ENCODE data around the gene TMED10.

Gene TMED10

DNA sequence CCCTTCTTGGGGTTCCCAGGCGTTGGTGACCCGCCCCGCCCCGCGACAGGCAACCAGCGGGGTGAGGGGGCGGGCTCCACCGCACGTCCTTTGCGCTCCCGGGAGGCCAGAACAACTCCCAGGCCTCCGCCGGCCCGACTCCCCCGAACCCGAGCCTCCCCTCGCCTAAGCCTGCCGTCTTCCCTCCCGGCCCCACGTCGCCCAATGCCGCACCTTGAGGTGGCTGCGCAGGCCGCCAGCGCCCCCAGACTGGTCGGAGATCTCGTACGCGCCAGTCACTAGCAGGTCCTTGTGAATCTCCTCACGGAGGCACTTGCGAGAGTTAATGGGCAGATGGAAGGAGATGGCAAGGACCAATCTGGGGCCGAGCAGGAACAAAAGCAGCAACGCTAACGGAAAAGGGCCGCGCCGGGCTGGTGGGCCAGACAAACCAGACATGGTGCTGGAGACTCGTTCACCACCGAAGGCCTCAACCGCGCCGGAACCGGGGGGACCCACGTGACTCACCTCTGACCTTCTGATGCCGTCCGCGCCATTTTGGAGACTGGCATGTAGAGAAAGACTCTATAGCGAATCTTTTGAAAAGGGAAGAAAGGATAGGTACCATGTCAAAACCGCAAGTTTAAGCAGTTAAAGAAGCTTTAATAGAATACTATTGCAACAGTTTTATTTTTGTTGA is at the start of gene TMED10:
TSS of gene TMED10 (minus strand) at position 471 of the 679 bp plus-strand sequence. CDS start at position 438, 33 bp downstream.
- DNase-seq (ENCODE audit: low read depth), result peak; percentile 88

DNA sequence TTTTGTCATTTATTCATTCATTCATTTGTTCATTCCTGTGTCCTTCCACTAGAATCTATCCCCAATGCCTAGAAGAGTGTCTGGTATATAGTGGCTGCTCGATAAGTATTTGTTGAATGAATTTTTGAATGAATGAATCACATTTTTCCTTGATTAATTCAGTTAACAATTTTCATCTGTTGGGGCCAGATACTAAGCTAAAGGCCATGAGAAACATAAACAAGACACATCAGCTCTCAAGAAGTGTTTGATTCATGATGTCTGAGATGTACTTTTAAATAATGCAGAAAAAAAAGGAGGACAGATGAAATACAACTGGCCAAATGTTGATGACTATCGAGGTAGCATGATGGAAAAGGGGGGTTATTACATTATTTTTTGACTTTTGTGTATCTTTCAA is 48.1 kb upstream of the TMED10 start:
- DNase-seq (ENCODE audit: low read depth), result no peak

DNA sequence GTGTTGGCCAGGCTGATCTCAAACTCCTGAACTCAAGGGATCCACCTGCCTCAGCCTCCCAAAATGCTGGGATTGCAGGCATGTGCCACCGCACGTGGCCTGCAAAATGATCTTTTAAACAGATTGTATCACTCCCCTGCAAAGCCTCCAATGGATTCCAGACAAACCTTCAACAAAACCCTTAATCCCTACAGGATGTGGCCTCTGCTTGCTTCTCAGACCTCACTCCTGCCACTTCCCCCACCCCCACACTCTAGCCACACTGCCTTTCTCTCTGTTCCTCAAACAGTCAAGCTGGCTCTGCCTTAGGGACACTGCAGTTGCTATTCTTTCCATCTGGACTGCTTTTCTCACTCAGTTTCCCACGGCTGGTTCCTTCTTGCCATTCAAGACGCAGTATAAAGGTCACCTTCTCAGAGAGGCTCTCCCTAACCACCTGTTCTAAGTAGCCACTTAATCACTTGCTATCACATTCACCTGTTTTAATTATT is 47.3 kb upstream of the TMED10 start:
- no peak for DNase-seq (ENCODE audit: low read depth)

DNA sequence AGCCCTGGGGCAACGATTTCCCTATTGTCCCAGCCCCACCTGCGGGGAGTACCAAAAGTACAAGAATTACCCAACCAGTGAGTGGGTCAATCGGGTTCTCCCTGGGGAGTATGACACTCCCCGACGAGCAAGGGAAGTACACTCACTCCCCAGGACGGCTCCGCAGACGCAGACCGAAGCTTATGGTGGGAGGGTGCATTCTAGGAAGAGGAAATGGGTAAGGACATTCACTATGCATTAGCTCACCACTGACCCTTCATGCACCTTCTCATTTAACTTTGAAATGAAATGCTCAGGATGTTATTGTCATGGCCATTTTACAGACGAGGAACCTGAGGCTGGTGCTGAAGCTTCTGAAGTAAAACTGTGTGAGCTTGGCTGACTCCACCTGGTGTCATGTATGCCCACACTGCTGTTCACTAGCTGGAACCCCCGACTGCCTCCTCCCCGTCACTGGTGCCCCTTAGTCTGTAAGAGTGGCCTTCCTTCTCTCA is 45.8 kb upstream of the TMED10 start:
- DNase-seq (ENCODE audit: low read depth), result no peak

DNA sequence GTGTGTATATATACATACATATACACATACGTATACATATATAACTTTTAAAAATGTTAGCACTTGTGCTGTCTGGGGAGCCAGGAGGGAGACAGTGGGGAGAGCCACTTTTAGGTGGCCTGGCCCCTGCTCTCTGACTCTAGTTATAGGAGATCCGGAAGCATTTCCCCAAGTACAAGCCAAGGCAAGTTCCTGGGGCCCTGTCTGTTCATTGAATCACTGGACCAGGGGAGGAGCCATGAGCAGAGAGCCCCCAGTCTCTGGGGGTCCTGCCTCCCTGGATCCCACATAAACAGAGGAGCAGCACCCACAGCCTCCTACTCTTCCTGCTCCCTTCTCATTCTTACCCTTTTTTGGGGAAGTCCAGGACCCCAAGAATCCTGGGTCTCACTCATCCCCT is 45.4 kb upstream of the TMED10 start:
- DNase-seq (ENCODE audit: low read depth), result no peak

DNA sequence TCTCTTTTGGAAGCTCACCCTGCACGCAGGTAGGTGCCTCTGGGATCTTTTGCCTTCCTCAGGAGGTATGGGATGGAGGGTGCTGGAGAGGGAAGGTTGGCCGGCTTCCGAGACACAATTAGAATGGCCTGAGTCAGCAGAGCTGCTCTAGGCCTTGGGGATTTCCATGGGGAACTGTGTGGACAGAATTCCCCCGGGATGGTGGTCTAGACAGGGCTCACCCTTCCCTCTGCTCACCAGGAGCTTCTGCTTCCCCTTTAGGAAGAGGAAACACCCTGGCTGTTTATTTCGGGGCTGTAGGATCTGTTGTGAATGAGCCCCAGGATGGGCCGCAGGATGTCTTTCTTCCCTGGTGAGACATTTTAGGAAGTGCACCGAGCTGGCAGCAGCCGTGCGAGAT is 43.7 kb upstream of the TMED10 start:
- no peak for DNase-seq (ENCODE audit: low read depth)

DNA sequence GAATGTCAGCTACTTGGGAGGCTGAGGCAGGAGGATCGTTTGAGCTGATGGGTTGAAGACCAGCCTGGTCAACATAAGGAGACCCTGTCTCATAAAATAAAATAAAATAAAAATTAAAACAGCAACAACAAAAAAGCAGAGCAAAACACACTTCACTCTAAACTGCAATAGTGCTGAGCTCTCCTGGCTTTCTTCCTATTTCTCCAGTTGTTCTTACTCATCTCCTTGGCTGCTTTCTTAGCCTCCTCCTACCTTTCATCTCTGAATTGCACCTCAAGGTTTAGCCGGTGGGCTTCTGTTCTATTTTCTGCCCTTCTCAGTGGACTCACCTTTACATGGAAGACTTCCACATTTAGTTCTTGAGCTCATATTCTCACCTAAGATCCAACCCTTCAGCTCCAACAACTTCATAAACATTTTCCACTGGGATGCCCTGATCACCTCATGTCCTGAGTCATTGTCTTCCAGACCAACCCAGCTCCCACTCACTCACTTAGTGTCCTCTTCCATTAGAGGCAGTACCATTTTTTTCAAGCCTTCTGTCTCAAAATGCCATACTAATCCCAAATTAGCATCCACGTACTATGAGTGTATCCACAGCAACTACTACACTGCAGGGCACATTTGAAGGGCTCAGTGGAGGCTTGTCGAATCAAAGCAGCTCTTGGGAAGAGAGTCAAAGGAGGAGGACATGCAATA is 41.2 kb upstream of the TMED10 start:
- no peak for DNase-seq (ENCODE audit: low read depth)

DNA sequence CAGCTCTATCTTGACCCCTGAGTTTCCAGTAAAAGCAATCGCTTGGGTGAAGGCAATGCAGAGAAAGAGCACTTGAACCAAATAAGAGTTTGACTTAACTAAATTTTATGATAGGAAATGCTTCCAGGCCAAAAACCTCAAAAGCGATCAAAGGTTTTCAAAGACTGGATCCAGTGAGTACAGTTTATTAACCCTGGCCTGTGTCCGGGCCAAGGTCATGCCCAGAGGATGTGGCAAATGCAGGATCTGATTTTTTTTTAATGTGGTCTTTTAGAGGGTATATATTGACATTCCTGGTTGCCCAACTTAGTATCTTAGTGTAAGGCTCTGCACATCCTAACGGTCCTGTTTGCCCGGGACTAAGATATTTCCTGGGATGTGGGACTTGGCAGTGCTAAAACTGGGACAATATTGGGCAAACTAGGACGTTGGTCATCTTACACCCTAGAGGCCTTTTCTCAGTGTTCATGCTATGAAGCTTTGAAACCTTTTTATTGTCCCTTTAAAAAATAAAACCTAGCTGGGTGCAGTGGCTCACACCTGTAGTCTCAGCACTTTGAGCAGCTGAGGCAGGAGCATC is 40.1 kb upstream of the TMED10 start:
- DNase-seq (ENCODE audit: low read depth), result no peak

DNA sequence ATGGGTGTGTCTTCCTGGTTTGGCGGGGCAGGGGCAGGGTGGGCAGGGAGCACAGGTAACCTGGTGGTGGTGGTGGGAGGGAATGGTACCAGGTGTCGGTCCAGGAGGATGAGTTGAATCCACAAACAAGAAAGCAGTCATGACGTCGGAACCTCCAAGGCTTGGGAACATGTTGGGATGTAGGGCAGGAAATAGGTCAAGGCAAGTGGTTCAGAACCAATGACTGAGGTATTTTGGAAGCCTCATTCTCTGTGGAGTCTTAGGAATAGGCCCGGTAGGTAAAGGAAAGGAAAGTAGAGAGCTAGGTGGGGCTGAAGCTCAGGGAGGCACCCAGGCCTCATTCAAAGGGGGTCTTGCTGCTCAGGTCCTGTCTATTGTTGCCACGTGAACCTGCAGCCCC is 39.1 kb upstream of the TMED10 start:
- no peak for DNase-seq (ENCODE audit: low read depth)

DNA sequence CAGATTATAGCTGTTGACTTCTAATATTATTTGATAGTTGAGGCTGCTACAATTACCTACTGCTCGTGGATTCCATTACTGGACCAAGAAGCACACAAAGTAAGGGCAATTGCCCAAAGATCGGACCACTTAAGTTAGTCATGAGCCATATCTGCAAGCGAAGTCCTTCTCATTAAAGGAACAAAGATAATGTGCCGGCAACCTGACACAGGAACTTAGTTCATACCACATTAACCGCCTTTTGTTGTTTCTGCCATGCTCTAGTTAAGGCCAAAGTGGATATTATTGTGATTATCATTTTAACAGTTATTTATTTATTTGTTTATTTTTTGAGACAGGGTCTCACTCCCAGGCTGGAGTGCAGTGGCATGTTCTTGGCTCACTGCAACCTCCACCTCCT is 38.1 kb upstream of the TMED10 start:
- DNase-seq (ENCODE audit: low read depth), result no peak

DNA sequence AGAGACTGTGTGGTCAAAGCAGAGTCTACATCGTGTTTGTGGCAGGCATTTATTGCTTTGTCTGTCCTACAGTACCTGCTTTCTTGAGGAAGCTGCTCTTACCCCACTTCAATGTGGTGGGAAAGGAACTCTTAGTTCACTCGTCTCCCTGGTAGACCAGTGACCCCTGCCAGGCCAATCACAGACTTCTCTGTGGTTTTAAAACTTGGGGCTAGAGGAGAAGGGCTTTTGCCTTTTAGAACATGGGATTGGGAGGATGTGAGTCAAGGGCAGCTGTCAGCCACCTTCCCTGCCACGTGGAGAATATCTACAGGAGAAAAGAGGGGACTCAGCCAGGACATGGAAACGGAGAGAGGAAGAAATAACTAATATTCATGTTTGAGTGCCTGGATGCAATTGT is 36.8 kb upstream of the TMED10 start:
- no peak for DNase-seq (ENCODE audit: low read depth)

DNA sequence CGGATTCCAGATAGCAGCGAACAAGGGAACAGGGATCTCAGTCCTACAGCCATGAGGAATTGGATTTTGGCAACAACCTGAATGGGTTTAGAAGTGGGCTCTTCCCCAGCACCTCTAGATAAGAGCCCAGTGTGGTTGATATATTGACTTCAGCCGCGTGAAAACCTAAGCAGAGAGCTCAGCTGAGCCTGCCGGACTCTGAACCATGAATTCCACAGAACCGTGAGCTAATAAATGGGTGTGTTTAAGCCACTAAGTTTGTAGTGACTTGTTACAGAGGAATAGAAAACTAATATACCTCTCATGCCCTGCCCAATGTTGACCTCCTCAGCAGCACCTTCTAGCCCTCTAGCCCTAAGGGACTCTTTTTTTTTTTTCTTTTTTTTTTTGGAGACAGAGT is 32.4 kb upstream of the TMED10 start:
- no peak for DNase-seq (ENCODE audit: low read depth)

DNA sequence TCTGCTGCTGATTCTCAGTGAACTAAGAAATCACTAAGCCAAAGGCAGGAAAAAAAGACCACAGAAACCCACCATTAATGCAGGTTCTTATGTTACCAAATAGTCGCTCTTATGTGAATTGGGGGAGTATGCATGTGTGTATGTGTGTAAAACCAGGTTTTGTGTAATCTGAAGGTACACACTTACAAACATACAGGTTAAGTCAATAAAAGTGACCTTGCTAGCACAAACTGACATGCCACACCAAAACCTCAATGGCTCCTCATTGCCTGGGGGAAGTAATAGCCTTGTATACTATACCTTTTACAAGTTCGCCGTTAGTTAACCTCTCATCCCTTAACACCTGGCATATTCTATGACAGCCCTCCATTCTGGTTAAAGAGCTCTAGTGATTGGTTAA is 29.8 kb upstream of the TMED10 start:
- DNase-seq (ENCODE audit: low read depth), result no peak

DNA sequence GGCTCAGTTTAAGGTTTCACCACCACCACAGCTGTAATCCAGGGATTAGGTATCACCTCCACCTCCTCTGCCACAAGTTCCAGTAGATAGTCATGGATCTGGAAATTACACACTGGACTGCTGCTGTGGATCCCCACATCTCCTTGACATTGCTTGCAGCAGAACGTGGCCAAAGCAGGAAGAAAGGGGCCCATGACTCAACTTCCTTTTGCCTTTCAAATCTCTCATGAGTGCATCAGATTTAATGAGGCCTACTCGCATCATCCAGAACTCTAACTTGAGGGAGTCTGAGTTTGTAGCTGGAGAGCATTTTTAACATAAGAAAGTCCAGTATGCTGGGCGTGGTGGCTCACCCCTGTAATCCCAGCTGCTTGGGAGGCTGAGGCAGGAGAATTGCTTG is 29.2 kb upstream of the TMED10 start:
- DNase-seq (ENCODE audit: low read depth), result no peak

DNA sequence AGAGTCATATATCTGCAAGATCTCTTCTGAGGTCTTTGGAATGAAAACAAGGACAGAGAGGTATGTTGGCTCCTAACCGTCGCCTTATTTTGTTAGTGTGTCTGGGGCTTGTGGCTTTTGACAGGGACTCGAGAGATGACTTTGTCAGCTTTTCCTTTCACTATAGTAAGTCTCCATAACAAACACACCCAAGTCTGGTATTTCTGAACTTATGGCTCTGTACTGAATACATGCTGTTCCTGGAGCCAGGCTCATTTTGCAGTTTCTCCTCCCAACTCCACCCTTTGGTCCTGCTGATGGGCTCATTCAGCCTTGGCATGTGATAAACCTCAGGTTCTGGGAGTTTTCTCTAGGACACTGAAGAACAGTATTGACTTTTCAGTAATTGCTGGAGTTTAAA is 27.7 kb upstream of the TMED10 start:
- no peak for DNase-seq (ENCODE audit: low read depth)

DNA sequence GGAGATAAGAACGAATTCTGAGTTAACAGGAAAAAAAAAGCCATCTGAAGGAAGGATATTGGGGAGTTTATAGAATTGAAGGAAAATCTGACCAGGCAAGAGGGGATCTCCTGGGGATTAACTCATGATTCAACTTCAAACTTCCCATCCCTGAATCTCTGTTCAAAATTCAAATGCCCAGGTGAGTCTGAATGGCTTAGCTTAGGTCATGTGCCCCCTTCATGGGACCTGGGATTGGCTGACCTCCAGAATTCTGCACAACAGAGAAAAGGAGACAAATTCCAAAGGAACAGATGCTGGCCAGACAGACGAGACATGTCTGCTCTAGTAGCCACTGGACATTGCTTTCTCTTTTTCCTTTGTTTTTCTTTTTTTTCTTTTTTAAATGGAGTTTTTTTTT is 26.2 kb upstream of the TMED10 start:
- no peak for DNase-seq (ENCODE audit: low read depth)

DNA sequence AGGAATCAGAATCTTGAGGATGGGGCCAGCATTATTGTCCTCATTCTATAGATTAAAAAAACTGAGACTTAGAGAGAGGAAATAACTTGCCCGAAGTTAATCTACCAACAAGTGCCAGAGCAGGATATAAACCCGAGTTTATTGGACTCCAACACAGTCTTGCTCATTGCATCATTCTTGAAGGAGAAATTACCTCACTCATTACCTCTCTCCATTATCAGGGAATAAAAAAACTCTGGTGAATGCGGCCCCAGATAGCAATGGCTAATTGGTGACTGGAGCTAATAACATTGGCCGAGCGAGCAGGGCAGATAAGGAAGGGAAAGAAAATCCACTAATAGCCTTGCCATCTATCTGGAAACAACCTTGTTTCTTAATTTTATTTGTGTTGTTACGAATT is 24.7 kb upstream of the TMED10 start:
- DNase-seq (ENCODE audit: low read depth), result no peak

DNA sequence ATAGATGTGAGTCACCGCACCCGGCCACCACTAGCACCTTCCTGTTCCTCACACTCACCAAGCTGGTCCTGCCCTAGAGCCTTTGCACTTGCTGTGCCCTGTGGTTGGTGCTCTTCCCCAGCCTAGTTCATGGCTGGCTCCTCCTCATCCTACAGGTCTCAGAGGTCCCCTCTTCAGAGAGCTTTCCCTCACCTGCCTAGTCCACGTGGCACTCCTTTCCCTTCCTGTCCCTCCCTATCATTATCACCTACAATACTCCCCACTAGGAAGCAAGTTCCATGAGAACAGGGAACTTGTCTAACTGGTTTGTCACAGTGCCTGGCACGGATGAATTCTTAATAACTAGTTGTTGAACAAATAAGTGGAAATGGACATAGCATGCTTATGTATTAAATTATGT is 24.0 kb upstream of the TMED10 start:
- no peak for DNase-seq (ENCODE audit: low read depth)

DNA sequence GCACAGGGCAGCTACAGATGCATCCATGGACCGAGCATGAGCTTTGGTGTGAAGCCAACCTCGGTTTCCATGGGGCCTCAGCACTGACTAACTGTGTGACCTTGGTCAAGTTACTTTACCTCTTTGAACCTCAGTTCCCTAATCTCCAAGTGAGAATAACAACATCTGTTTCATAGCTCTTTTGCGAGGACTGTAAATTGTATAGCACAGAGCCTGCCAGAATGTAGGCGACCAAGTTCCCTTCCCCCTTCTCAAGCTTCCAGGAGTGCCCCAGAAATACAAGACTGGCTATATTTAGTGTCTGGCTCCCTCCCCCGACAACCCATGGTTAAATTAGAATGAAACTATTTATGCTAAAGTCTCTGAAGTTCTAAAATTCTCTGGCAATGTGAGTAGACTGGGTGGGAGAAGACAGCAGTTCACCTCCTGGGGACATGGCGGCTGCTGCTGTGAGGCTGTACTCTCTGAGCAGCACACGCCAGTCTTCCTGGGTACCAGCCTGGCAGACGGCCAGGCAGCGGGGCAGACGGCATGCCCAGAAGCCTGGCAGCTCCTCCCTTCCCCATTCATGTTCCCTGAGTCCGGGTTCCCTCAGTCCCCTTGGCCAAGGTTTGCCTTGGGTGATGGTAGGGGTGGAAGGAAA is 22.0 kb upstream of the TMED10 start:
- no peak for DNase-seq (ENCODE audit: low read depth)

DNA sequence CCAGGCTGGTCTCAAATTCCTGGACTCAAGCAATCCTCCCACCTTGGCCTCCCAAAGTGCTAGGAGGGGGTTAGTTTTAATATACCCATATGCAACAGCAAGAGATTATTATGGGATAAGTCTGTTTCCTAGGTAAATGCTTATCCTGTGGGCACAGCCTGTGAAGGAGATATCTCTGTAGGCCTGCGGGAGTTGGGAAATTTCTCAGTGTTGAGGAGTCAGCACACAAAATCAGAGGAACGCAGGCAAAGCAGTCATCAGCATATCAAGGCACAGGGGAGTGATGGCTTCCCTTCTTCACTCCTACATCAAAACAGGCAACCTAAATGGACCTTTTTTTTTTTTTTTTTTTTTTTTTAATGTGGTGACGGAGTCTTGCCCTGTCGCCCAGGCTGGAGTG is 20.9 kb upstream of the TMED10 start:
- DNase-seq (ENCODE audit: low read depth), result no peak

DNA sequence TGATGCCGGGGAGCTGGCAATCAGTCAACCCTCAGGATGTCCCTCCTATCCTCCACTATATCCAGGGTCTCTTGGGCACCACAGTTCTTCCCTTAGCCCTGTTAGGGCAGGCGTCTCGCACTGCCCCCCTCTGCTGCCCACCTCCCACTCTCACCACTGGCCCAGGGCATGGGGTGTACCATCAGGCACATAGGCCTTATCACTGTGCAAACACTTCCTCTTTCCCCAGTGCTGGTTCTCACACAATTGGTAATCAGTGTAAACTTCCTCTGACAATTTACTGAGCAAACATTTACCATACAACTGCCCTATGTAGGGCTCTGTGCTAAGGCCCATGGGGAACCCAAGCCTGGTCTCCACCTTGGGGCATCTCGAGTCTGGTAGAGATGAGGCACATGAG is 20.1 kb upstream of the TMED10 start:
- DNase-seq (ENCODE audit: low read depth), result no peak

DNA sequence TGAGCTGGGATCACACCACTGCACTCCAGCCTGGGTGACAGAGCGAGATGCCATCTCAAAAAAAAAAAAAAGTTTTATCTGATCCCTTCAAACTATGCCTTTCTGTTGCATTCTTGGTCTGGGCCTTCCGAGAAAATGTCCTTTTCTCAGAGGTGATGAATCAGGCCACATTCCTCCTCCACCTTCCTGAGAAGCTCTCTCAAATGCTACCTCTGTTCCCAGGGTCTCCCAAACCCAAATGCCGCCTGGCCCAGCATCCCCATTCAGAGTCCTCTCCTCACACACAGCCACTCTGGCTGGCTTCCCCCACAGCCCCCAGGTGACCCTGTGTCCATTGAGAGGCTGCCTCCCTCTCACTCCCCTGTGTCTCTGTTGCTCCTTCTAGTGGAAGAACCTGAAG is 19.7 kb upstream of the TMED10 start:
- DNase-seq (ENCODE audit: low read depth), result no peak

DNA sequence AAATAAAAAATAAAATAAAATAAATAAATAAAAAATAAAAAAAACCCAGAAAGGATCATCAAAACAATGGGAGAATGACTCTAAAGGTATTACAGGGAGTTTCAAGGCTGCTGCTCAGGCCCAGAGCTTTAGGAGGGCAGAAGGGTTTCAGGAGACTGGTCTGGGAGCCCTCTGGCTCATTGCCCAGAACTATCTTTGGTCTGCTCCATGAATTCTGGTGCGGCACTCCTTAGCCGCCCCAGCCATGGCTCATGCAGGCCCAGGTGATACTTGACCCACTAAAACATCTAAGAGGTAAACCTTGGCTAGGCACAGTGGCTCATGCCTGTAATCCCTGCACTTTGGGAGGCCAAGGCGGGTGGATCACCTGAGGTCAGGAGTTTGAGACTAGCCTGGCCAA is 14.7 kb upstream of the TMED10 start:
- DNase-seq (ENCODE audit: low read depth), result no peak

All from stimulated activated CD8-positive, alpha-beta memory T cell treated with anti-CD3 and anti-CD28 coated beads, Interleukin-15, amount 100 ng/mL, for 1 hour (primary cell).